Measurements from ENCODE around the gene ZNF157.

ZNF157 gene

GRCh38 chrX:47420962-47421361 is 50.6 kb downstream of the ZNF157 start:
- Mint-ChIP-seq H3K9me3 (peaks cover 87% of the 10 kb centered on the region), H3K27ac (no peak overlapping the region), H3K4me1 (no peaks in the 10 kb centered on the region), H3K36me3 (ENCODE audit: low read depth) (peaks cover 8% of the 10 kb centered on the region), H3K27me3 (ENCODE audit: low read depth, poor library complexity) (no peaks in the 10 kb centered on the region), H3K4me3 (no peak overlapping the region)
- TF ChIP-seq, protein P1, sequence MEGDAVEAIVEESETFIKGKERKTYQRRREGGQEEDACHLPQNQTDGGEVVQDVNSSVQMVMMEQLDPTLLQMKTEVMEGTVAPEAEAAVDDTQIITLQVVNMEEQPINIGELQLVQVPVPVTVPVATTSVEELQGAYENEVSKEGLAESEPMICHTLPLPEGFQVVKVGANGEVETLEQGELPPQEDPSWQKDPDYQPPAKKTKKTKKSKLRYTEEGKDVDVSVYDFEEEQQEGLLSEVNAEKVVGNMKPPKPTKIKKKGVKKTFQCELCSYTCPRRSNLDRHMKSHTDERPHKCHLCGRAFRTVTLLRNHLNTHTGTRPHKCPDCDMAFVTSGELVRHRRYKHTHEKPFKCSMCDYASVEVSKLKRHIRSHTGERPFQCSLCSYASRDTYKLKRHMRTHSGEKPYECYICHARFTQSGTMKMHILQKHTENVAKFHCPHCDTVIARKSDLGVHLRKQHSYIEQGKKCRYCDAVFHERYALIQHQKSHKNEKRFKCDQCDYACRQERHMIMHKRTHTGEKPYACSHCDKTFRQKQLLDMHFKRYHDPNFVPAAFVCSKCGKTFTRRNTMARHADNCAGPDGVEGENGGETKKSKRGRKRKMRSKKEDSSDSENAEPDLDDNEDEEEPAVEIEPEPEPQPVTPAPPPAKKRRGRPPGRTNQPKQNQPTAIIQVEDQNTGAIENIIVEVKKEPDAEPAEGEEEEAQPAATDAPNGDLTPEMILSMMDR (IDR thresholded peaks at IDR 0.05), result no peak
- no peak for DNase-seq

DNA sequence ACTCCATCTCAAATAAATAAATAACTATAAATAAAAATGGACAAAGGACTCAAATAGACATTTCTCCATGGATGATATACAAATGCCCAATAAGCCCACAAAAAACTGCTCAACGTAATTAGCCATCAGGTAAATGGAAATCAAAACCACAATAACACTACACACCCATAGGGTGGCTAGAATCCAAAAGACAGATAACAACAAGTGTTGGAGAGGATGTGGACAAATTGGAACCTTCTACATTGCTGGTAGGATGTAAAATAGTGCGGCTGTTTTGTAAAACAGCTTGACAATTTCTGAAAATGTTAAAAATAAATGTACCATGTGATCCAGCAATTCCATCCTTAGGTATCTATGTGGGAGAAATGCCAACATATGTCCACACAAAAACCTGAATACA is 52.1 kb downstream of the ZNF157 start:
- TF ChIP-seq, protein P1 (IDR thresholded peaks at IDR 0.05), result no peak
- Mint-ChIP-seq H3K27me3 (ENCODE audit: low read depth, poor library complexity) (no peaks in the 10 kb centered on the region), H3K4me3 (no peak overlapping the region), H3K4me1 (no peaks in the 10 kb centered on the region), H3K27ac (no peak overlapping the region), H3K9me3 (peaks cover 86% of the 10 kb centered on the region), H3K36me3 (ENCODE audit: low read depth) (no peaks in the 10 kb centered on the region)
- DNase-seq, result no peak

DNA sequence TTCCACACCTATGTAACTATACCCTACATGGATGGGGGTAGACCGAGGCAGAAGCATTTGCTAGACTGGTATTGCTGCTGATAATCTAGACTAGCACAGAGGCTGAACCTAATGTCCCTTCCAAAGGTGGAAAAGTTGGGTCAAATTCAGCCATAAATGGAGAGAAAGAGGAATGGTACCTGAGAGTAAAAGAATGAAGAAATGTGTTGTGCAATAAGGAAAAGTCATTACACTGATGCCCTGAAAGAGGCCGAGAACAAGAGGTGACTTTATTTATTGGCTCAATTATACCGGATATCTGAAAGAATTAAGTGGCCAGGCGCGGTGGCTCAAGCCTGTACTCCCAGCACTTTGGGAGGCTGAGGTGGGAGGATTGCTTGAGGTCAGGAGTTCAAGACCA is 60.5 kb downstream of the ZNF157 start:
- H3K27me3 Mint-ChIP-seq (ENCODE audit: low read depth, poor library complexity), result no peaks in the 10 kb centered on the region
- H3K4me3 Mint-ChIP-seq, result no peak overlapping the region
- no peaks in the 10 kb centered on the region for H3K4me1 Mint-ChIP-seq
- no peak overlapping the region for H3K27ac Mint-ChIP-seq
- no peak for DNase-seq
- H3K36me3 Mint-ChIP-seq (ENCODE audit: low read depth), result no peaks in the 10 kb centered on the region
- peaks cover 53% of the 10 kb centered on the region for H3K9me3 Mint-ChIP-seq
- TF ChIP-seq, protein P1 (IDR thresholded peaks at IDR 0.05), result no peak

GRCh38 chrX:47446431-47446830 is 76.1 kb downstream of the ZNF157 start:
- H3K27me3 Mint-ChIP-seq (ENCODE audit: low read depth, poor library complexity), result no peaks in the 10 kb centered on the region
- H3K9me3 Mint-ChIP-seq, result peaks cover 89% of the 10 kb centered on the region
- H3K27ac Mint-ChIP-seq, result no peak overlapping the region
- peaks cover 69% of the 10 kb centered on the region for H3K36me3 Mint-ChIP-seq (ENCODE audit: low read depth)
- no peak for DNase-seq
- no peak overlapping the region for H3K4me3 Mint-ChIP-seq
- H3K4me1 Mint-ChIP-seq, result no peaks in the 10 kb centered on the region
- TF ChIP-seq, protein P1 (IDR thresholded peaks at IDR 0.05), result no peak

- Mint-ChIP-seq H3K9me3 (peaks cover 90% of the 10 kb centered on the region), H3K4me3 (no peak overlapping the region), H3K27me3 (ENCODE audit: low read depth, poor library complexity) (no peaks in the 10 kb centered on the region), H3K36me3 (ENCODE audit: low read depth) (peaks cover 74% of the 10 kb centered on the region), H3K4me1 (no peaks in the 10 kb centered on the region), H3K27ac (no peak overlapping the region)
- DNase-seq, result no peak
- TF ChIP-seq, protein P1 (IDR thresholded peaks at IDR 0.05), result no peak
Measured at GRCh38 chrX:47446971-47447370, 76.6 kb downstream of the ZNF157 start.

- peaks cover 90% of the 10 kb centered on the region for H3K9me3 Mint-ChIP-seq
- H3K36me3 Mint-ChIP-seq (ENCODE audit: low read depth), result peaks cover 80% of the 10 kb centered on the region
- no peaks in the 10 kb centered on the region for H3K4me1 Mint-ChIP-seq
- H3K27ac Mint-ChIP-seq, result no peak overlapping the region
- H3K4me3 Mint-ChIP-seq, result no peak overlapping the region
- no peak for DNase-seq
- H3K27me3 Mint-ChIP-seq (ENCODE audit: low read depth, poor library complexity), result no peaks in the 10 kb centered on the region
- TF ChIP-seq, protein P1 (IDR thresholded peaks at IDR 0.05), result no peak
Measured at GRCh38 chrX:47447607-47448006, 77.2 kb downstream of the ZNF157 start.

All from nephron progenitor cell (in vitro differentiated cells).